COLO668 (cell line): ENCODE data around the gene GPD2.

Source experiments
- DNase-seq: peaks from one replicate; lab custom pipeline; 2025; ENCODE audit not compliant: unreplicated experiment; lab: John Stamatoyannopoulos, UW

The GPD2 gene

DNA sequence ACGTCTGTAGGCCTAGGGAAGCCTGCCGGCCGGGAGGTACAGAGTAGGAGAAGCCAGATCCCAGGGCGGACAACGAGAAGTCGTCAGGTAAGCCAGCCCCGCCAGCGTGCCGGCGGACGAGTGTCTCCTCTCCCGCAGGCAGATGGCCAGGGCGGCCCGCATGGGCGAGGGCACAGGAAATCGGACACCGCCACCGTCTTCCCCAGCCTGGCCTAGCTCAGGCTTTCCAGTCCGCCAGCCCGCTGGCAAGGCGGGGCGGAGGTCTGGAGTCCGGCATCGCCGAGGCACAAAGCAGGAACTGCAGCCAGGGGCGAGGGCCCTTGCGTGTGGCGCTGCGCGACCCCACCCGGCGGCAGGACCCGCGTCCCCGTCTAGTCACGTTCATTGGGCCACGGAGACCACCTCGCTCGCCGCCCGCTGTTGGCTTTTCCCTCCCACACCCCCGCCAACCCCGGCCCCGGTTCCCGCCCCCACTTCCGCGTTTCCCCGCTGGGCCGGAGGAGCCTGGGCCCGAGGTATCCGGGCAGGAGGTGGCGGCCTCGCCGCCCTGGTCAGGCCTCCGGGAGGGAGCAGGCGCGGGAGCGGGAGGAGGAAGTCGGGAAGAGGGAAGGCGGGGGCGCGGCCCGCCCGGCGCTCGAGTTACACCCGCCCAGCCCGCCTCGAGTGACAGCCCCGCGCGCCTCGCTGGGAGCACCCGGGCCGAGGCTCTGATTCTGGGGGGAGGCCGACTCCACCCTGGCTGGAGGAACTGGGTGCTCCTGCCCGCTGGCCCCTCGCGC lies at the start of gene GPD2:
GPD2 (plus strand) TSS at position 662 of the 779 bp plus-strand sequence. CDS start 39,727 bp downstream, outside the sequence.
- peak; percentile 97 for DNase-seq

DNA sequence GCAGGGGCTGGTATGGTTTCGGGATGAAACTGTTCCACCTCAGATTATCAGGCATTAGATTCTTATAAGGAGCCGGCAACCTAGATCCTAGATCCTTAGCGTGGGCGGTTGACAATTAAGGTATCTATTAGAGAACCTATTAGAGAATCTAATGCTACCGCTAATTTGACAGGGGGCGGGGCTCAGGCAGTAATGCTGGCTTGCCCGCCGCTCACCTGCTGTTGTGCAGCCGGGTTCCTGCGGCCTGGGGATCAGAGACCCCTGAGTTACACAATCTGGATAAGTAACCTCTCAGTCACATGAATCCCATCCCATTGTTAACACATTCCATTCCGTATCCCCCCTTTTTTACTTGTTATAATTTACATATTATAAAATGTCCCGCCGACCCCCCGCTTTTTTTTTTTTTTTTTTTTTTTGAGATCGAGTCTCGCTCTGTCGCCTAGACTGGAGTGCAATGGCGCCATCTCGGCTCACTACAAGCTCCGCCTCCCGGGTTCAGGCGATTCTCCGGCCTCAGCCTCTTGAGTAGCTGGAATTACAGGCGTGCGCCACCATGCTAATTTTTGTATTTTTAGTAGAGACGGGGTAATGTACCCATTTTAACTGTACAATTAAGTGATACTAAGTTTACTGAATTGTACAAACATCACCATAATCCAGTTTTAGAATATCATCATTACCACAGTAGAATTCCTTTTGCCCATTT lies 42.0 kb upstream of the GPD2 start:
- no peak for DNase-seq

DNA sequence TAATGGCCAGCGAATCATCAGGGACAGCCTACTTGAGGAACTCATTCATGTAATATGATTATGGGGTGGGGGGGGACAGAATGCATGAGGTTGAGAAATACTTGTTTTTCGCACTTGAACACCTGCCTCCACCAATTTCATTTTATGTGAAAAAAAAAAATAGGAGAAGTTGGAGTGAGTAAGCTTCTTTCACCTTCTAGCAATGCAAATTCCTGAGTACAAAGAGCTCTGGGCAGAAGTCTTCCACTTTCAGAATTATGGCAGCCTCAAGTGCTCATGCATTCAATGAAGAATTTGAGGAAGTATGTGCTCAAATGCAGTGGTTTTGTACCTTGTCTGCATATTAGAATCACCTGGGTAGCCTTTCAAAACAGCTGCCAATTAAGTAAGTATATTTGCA lies 40.1 kb upstream of the GPD2 start:
- no peak for DNase-seq

DNA sequence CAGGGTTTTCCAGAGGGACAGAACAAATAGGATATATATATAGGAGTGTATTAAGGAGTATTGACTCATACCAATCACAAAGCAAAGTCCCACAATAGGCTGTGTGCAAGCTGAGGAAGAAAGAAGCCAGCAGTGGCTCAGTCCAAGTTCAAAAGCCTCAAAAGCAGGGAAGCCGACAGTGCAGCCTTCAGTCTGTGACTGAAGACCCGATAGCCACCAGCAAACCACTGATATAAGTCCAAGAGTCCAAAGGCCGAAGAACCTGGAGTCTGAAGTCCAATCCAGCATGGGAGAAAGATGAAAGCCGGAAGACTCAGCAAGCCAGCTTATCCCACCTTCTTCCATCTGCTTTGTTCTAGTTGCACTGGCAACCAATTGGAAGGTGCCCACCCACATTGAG lies 39.0 kb upstream of the GPD2 start:
- no peak for DNase-seq

DNA sequence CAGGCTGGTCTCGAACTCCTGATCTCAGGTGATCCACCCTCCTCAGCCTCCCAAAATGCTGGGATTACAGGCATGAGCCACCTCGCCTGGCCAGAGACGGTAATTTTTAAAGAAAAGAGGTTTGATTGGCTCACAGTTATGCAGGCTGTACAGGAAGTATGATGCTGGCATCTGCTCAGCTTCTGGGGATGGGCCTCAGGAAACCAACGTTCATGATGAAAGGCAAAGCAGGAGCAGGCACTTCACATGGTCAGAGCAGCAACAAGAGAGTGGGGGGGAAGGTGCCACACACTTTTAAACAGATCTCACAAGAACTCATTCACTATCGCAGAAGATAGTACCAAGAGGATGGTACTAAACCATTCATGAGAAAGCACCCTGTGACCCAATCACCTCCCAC lies 38.0 kb upstream of the GPD2 start:
- DNase-seq, result no peak

DNA sequence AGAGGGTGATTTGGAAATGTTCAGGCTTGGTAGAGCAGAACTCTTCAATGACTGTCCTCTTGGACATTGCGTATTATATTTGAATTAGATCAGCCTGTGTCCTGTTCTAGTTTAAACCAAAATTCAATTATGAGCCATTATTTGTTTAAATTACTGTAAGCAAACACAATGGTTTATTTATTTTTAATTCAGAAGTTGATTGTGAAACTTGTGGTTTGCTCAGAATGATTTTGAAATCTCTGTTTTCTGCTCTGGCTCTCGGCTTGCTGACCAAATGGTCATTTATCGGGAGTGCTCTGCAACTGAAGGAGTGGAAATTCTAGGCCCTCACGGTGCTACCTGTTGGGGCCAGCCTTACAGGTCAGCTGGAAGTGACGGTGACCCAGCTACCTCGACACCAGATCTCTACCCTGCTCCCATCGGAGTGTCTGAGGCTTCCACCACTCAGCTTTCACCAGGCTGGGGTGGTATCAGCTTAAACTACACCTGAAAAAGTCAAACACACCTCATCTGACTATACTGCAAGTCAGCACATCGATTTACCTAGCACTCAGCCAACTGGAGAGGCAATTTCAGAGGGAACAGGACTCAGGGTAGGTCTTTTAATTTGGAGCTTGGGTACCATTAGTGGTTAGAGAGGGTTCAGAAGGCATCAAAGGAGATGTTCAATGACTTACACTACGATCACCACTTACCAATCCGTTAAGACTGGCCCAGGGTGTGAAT lies 36.8 kb upstream of the GPD2 start:
- DNase-seq, result peak; percentile 24

DNA sequence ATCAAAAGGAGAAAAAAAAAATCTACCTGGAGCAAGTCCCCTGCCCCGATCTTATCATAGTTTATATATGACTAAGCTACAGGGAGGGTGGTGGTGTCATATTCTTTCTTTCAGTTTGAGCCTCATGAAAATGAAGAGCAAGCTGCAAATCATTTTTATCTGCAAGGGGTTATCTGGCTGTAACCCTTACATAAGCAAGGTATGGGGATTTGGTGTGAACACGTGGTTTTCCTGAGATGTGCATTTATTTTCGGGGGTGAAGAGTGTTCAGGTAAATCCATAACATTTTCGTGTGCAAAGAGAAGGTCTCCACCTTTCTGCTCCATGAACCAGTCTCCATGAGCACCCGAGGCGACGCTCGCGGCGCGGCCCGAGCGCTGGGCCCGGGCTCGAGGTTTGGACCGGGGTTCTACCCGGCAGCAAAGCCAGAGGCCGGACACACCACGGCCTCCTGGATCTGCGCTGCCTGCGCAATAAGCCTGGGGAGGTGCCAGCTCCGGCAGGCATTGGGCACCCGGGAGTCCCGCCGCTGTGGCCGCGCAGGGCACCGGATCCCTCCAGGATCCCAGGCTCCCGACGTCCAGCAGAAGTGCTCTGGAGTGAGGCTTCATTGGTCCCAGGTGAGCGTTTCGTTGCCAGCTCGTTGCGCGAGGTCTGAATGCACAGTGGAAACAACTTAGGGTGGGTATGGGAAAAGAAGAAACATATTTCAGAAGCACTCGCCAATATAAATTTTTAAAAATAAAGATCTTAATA lies 36.1 kb upstream of the GPD2 start:
- peak; percentile 75 for DNase-seq

DNA sequence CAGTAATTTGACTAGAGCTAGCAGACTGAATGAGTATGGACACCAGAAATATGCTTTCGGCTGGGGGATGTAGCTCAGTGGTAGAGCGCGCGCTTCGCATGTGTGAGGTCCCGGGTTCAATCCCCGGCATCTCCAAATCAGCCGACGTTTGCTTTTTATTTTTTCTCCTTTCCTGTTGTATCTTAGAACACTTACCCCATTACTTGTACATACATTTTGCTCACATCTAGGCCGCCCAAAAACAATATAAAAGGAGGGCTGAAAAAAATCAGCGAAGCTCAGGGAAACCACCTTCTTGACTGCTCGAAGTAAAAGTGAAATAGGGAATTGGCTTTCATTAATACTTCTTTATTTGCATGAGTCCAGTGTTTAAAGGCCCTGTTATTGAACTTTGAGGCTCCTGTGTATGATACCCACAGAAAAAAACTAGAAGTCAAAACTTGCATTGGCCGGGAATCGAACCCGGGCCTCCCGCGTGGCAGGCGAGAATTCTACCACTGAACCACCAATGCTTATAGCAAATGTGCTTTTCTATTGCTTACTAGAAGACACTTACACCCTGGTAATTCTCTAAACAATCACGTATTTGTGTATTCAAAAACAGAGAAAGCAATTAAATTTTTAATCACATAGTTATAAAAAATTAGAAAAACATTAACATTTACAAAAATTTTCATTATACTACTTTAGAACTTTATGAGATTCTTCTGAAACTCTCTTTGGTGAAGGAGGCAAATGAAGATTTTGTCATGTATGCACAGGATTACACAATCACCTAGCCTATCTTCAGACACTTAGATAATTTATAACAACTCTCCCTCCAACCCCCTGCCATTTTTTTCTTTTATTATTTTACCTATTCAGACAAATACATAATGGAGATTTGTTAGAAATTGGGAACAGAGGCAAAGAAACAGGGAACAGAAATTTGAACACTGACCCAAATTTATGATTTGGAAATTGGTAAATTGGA lies 35.2 kb upstream of the GPD2 start:
- DNase-seq, result peak; percentile 73

DNA sequence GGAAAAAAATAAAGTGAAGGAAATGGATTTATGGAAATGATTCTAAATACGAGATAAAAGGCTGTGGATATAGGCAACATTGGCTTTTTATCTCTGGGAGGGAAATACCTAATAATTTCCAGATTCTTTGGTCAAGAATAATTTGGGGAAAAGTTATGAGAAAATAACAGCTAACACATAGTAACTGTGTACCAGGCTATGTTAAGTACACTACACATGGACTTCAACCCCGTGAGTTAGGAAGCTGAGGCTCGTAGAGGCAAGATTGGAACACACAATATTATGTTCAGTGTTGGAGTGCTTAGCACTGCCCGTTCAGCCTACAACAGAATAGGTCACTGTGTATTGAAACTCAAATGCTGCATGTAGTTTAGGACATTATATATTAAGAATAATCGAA lies 34.3 kb upstream of the GPD2 start:
- DNase-seq, result no peak

DNA sequence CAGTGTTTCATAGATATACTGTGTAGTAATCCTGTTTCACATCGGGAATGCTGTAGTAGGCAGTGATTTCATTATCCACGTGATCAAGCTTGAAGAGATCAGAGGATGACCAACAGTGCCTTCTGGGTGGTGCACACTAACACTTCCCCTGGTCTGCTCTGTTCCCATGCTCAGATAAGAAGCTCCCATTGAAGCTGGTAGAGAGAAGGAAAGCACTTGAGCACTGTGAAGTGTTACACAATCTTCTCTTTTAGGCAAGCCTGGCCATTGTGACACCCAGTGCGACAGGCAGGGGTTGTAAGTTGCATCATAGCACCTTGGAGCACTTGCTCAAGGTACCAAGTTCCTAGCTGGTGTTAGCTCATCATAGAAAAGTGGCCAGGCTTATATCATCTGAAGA lies 30.6 kb upstream of the GPD2 start:
- DNase-seq, result no peak

DNA sequence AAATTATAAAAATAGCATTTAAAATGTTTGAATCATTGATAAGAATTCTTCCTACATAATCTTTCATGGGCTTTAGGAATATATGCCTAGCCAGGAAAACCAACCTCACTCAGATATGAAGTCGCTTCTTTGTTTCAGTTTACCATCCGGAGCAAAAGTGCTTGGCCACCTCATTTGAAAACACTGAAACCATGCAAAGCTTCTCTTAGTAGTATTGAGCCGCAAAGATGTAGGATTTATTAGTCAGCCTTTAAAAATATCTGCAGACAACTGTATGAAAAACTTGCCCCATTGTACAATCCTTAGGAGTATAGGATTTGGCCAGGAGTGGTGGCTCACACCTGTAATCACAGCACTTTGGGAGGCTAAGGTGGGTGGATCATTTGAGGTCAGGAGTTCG lies 24.3 kb upstream of the GPD2 start:
- no peak for DNase-seq

DNA sequence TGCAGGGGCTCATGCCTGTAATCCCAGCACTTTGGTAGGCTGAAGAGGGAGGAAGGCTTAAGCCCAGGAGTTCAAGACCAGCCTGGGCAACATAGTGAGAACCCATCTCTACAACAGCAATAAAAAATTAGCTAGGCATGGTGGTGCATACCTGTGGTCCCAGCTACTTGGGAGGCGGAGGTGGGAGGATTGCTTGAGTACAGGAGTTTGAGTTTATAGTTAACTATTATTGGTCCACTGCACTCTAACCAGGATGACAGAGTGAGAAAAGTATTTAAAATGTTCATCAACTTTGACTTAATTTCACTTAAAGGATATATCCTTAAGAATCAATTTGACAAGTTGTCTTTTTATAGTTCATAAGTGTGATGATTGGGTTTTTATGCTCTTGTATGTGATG lies 14.3 kb upstream of the GPD2 start:
- DNase-seq, result no peak

DNA sequence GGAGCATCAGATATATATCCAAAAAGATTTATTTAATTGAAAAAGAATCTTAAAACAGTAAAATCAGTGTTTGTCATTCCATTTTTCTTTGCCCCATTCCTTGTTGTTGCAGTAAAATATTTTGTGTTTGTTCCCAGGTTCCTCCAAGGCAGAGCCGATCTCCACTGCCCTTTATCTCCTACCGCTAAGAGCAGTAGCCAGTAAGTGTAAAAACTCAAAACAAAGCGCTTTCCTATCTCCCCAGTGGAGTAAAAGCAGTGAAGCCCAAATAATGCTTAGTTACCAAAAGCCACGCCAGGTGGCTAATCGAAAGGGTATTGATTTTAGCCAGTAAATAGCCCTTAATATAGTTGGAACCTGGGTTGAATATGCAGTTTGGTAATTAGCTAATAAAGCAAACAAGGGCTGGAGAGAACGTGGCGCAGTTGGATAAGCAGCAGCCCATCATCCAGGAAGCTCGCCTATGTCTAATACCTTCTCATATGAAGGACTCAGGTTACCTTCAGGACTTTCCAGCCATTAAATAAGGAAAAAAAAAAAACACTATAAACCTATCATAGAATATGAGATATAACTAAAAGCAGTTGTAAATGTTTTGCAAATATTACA lies 12.4 kb upstream of the GPD2 start:
- no peak for DNase-seq

DNA sequence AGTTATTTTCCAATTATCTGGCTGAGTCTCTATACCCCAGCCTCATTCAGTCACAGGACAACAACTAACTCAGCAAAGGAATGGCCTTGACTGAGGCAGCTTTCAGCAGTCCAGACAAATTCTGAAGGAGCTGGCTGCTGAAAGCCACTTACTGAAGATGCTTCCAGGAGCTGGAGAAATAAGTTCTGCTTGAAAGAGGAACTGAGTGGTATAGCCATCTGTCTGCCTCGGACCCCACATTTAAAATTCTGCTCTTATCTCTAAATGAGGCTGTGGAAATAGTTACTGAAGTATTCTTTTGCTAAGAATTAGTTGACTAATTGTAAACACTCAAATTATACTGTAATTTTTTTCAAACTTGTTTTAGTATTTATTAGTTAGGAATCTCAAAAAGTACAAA lies 9.1 kb upstream of the GPD2 start:
- DNase-seq, result no peak

DNA sequence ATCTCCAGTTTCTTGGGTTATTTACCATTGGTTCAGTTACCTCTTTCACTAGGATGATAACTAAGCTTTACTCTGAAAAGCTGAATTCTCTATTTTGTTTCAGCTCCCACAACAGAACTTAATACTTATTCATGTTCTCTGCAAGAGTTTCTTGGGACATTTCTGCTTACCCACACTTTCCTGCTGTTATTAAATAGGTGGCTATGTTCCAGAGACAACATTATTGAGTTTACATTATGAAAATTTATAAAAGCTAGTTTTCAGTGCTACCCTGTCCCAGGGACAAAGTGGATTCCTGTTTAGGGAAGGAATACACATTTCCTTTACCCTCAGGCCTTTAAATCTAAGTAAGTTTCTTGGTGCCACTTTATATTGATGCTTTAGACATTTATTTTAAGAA lies 7.0 kb upstream of the GPD2 start:
- DNase-seq, result no peak

DNA sequence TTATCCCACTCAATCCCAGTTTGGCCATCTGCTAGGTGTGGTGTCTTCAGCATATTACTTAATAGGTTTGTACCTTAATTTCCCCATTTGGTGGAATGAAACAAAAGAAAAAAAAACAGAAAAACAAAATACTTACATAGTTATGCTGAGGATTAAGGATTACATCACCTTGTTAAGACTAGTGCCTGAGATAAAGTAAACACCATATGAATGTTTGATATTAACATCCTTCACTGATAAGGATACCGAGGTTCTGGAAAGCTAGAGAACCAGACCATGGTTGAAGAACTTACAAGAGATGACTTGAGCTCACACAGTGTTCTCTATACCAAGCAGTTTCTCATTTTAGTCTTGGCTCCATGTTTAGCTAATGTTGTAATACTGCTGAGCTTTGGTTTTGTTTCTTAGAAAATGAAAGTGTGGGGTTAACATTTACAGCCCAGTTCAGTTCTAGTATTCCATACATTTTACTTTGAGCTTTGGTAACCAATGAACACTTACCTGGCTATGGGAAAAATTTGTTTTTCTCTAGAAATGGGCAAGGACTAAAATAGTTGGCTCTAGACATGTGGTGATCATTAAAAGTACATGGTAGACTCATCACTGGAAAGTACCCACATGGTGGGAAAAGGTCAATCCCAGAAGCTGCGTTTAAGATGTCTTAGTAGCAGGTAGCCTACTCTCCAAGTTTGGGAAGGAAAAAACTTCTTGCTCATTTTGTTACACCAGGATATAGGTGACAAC lies 5.8 kb upstream of the GPD2 start:
- no peak for DNase-seq

DNA sequence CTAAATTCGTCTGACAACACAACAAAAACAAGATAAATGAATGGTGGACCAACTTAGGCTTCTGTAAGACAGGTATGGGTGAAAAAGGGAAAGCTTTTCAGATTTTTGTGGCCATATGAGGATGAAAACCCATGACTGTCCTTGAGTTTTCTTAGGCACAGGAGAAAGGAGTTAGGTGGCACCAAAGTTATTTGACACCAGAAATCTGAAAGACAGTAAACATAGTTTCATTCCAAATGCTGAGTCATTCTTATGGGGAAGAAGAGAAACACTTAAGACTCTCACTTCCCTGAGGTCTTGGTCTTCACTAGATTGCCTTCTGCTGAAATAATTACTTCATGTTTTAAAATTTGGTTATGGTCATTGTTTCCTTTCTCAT lies 5.2 kb upstream of the GPD2 start:
- no peak for DNase-seq

DNA sequence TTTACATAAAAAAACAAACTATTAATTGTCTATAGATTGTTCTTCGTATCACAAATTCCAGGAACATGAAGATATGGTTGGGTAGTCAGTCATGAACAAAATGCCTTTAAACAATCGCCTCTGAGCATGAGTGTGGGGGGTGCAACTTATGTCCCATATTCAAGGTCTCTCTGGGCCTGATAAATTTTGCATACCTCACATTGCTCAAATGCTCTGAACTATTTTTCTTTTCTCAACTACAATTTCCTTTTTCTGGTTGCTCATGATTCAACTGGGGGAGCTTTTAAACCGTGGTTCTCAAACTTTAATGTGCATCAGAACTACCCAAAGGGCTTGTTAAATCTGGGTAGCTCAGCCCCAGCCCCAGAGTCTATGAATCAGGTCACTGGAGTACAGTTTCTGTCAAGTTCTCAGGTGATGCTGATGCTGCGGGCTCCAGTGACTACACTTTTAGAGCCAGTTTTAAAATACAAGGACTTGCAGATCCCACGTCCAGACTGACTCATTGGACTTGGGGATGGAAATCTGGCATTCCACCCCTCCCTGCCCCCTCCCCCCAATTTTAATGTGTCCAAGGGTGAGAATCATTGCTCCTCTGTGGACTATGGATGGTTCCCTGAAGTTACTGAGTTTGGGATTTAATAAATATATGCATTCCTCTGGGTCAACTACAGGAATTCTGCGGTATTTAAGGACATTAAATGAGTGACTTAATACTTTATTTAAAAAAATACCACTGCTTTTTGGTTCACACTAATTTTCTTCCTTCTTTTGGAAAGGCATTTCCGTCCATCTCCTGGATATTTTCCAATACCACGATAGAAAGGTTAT lies 1.5 kb upstream of the GPD2 start:
- DNase-seq, result no peak
